ENCODE data around the gene PGLYRP2.

Gene PGLYRP2

GRCh38 chr19:15438577-15438976, 40.7 kb downstream of the PGLYRP2 start:
- no peak for DNase-seq

GRCh38 chr19:15438124-15438496, 41.2 kb downstream of the PGLYRP2 start:
- no peak for DNase-seq

GRCh38 chr19:15437355-15438123, 41.8 kb downstream of the PGLYRP2 start:
- DNase-seq, result no peak

- no peak for DNase-seq
Observed at GRCh38 chr19:15436826-15437110, 42.5 kb downstream of the PGLYRP2 start.

DNA sequence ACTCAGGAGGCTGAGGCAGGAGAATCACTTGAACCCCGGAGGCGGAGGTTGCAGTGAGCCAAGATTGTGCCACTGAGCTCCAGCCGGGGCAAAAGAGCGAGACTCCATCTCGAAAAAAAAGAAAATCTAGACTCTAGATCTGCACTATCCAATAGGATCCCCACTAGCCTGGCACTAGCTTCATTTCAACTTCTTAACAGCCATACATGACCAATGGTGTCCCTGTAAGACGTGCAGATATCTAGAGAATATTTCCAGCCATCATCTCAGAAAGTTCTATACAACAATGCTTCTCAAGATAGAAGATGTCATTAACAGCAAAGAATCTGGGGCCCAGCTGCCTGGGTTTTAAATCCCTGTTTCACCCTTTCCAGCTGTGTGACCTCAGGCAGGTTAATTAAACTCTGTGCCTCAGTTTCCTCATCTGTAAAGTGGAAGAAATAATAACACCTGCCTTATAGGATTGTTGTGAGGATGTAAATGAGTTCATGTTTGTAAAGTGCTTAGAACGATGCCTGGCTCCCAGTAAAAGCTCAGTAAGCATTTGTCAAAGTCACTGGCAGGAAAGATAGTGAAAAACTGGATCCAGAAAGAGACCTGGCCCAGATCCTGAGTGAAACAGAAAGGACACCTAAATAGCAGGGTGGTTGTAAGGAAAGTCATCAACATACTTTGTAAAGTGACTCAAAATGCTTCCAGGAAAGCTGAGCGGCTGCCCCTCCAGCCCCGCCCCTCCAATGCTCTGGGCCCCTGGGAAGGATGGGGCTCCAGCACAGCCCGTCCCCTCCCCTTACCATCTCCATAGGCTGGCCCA, 43.1 kb downstream of the PGLYRP2 start:
- no peak for DNase-seq

- DNase-seq, result no peak
Observed at GRCh38 chr19:15433519-15434069, 45.7 kb downstream of the PGLYRP2 start.

GRCh38 chr19:15432629-15433518, 46.4 kb downstream of the PGLYRP2 start:
- DNase-seq, result peak; percentile 98

- DNase-seq, result peak; percentile 75
Observed at GRCh38 chr19:15432018-15432494, 47.2 kb downstream of the PGLYRP2 start.

DNA sequence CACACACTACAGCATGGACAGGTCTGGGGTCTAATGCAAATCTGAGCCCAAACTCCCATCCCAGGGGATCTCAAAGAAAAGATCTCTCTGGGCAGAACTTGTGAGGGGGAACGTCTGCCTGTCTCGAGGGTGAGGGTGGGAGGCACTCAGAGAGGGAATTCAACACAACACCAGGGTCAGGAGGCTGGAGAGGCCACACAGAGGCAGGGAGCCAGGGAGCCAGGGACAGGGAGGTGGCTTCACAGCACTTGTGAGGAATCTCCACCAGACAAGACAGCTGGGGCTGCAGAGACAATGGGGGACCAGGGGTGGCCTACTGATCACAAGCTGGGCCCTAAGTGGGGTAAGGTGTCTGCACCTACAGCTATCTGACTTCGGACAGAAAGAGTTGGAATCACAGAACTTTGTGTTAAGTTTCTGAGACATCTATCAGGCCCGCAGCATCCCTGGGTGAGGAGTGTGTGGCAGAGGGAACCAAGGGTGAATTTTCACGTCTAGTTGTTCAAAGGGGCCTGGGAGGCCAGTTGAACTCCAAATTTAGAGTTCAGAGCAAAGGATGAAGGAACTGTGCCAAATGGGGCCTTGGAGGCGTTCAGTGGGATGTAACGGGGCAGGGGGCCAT, 47.8 kb downstream of the PGLYRP2 start:
- no peak for DNase-seq

GRCh38 chr19:15430526-15431120, 48.7 kb downstream of the PGLYRP2 start:
- DNase-seq, result no peak

- no peak for DNase-seq
Observed at GRCh38 chr19:15429825-15430467, 49.4 kb downstream of the PGLYRP2 start.

DNA sequence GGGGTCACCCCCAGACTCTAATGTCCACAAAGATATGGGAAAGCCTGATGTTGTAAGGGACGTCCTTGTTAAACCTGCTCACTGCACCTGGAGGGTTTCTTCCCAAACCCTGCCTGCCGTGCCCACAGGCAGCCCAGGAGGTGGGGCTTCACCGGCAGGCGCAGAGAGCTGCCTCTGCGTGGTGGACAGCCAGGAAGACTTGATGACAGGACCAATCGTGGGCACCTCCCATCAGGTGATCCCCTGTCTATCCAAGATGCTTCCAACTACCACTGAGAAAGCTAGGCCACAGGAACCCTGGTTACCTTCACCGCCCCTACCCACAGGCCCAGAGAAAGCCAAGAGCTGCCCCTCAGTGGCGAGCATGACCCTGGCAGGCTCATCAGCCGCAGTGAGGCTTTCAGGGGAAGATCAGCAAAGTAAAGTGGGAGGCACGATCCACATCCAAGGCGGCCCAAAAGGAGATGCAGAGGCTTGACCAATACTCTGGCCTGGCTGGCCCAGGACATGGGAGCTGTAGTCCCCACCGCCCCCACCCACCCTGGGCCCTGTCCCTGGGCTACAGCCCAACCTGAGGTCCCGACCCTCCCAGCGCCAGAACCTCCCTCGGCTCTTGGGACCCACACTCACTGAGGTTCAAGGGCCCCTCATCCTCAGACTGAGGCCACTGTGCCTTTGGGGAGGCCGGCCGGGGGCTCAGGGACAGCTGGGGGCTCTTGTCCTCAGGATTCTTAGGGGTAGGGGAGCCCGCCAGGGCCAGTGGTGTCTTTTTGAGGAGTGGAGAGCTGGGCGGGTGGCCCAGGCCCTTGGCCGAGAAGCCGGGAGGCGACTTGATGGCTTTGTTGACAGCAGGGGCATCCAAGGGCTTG, 50.1 kb downstream of the PGLYRP2 start:
- no peak for DNase-seq

DNA sequence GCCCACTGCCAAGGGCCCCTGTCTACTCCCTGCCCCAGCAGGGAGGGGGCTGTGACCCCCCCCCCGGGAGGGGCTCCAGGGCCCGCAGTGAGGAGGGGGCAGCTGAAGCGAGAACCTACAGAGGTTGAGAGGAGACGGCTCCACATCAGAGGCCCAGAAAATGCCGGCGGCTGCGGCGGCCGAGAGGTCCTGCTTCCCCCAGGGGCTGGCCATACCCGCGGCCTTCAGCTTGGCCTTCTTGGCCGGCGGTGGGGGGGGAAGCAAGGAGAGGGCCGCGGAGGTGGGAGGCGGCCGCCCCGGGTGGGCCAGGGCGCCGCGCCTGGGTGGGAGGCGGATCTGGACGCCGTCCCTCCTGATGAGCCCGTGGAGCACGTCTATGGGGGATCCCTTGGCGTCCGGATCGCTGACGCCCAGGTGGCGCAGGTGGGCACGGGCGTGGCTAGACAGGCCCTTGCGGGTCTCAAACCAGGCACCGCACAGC, 51.3 kb downstream of the PGLYRP2 start:
- no peak for DNase-seq

DNA sequence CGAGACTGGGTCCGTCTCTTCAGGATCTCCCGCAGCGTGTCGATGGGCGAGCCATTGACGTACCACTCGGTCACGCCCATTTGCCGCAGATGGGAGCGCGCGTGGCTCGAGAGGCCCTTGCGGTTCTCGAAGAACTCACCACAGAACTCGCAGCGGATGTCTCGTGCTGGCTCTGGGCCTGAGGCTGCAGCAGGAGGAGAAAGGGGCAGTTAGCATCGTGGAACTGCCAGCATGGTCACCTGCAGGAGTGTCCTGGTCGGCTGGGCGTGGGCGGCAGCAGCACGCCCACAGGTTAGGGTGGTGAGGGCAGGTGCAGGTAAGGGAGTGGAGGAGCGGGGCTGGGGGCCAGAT, 52.0 kb downstream of the PGLYRP2 start:
- DNase-seq, result no peak

DNA sequence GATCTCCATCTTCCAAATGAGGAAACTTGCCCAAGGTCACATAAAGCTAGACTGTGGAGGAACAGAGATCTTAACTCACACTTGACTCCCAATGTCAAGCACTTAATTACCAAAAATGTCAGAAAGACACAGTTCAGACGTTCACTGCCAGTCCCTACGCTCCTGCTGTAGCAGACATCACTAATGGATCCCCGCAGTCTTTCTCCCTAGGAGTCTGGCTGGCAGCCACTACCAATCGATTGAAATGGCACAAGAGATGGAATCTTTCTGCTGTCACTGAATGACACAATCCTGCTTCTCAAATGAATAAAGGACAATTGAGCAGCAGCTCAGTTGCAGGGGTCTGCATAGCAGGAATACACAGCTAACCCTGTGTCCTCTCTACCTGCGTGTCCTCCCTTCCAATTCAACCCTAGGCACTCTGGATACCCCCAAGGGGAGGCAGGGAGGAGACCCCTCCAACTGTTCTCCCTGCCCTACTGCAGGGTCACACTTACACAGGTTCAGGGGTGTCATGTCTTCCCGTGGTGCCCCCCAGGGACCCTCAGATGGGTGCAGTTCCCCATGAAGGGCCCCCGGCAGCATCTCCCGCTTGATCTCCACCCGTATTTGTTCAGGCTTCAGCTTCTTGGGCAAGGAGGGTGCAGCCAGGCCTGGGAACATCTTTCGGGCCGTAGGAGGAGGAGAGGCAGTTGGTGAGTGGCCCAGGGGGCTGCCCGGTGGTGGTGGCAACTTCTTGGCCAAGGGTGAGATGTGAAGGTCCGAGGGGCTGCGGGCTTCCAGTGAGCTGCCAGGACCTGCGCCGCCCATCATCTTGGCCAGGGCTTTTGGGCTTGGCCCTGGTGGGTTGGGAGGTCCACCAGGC, 52.6 kb downstream of the PGLYRP2 start:
- DNase-seq, result no peak

DNA sequence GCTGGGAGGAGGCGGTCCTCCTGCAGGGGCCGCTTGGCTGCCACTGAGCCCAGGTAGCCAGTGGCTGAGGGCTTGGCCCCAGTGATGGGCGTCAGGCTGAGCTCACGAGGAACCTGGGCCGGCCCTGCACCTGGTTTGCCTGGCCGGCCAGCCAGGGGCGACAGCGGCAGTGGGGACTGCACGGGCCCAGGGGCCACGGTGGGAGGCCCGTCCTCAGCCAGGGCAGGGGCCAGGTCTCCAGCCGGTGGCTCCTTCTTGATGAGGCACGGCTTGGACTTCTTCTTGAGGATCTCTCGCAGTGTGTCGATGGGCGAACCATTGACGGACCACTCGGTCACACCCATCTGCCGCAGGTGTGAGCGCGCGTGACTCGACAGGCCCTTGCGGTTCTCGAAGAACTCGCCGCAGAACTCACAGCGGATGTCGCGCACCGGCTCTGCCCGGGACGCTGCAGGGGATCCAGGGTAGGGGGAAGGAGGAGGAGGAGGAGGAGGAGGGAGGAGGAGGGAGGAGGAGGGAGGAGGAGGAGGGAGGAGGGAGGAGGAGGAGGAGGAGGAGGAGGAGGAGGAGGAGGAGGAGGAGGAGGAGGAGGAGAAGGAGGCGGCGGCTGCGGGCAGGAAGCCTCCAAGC, 53.9 kb downstream of the PGLYRP2 start:
- no peak for DNase-seq

DNA sequence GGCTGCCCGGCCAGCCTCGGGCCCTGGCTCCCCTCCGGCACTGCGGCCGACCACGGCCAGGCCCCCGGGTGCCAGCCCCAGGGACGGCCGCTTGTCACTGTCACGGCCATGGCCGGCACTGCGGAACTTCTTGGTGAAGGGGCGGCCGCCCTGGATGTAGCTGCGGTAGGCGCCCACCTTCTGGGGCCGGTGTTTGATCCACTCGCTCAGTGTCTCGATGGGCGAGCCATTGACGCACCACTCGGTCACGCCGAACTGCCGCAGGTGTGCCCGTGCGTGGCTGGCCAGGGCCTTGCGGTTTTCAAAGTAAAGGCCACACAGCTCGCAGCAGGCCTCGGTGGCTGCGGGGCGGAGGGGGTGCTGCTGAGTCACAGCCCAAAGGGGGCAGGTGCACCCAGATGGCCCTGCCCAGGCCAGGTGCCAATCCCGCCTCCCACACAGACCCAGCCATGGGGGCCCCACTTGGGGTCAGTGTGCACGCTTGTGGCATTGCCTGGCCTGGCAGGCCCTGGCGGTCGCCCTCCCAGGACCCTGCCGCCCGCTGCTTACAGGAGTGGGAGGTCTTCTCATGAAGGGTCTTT, 54.5 kb downstream of the PGLYRP2 start:
- DNase-seq, result no peak

DNA sequence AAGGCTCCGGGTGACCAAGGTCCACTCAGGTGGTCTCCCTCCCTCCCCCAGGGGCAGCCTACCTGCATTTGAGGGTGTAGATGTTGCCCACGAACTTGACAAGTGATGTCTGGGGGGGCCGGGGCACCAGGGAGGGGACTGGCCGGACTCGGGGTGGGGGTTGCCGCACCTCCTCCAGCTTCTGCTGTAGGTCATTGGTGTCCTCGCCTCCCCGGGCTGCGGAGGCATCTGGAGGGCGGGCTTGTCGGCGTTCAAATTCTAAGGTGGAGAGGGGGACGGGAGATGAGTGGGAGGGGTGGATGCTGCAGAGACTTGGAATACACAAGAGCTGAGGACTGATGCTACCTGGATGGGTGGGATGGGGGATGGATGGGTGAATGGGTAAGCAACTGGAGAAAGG, 55.2 kb downstream of the PGLYRP2 start:
- DNase-seq, result no peak

- no peak for DNase-seq
Observed at GRCh38 chr19:15423130-15423529, 56.2 kb downstream of the PGLYRP2 start.

Measured in activated effector memory CD4-positive, alpha-beta T cell treated with anti-CD3 and anti-CD28 coated beads, Interleukin-2, amount 50 U/mL, for 16 hours (primary cell).